A172 (cell line): Measurements from ENCODE around the gene RHOXF2. TPM values are rescaled to one million over a fixed set of nuclear protein-coding genes. Genes with fewer than 3 reads are reported as not detected.

Source experiments
- DNase-seq: peaks from one replicate; pipeline ENCODE4 v3.0.0-alpha.2; 2015; ENCODE audit warnings: low spot score
- total RNA-seq: library from RNA; depleted of rRNA; stranded (reverse); fragments of >200 nt; shearing (Covaris generic); gene quantifications from 2 replicates; pipeline ENCODE4 v1.2.3, GENCODE V29; 2014; rRNA removed

Gene RHOXF2
- total RNA-seq, 1 experiment from 2014 or later, result not detected

GRCh38 chrX:120200851-120201250 lies 42.4 kb downstream of the RHOXF2 start:
- no peak for DNase-seq

DNA sequence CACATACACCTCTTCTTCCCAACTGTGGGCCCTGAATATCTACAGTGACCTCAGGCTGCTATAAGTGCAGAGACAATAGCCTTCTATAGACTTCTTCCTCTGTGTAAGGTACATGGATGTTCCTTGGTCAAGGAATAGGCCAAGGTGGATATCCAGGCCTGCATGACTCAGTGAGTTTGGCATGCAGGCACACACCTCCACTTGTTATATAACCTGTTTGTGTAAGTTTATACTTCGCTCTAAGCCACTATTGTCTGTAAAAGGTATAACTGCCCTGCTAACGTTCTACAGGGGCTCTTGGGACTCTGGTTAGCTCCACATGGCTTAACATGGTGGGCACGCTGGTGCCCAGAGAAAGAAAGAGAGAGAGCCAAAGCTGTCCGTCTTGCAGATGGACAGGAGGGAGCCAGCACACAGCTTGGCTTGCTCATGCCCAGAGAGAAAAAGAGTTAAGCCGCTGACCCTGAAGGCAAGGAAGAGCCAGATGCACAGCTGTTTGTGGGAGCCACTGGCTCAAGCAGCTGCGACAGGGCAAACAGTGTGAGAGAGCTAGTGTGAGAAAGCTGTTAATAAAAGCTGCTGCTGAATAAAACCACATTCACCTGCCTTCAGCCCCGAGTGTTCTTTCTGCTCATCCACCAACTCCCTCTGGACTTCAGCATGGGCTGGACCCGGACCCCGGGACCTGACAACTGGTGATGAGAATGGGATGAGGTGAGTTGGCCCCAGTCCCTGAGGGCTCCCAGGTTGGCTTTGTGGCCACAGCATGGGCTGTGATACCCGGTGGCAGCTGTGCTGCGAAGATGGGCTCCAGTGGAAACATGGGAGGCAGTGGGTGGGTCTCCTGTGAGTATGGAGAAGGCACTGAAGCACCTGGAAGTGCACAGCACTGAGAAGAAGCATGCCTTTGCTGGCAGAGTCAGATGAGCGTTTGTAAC lies 47.7 kb downstream of the RHOXF2 start:
- DNase-seq, result no peak

- DNase-seq, result no peak
These were observed 48.7 kb downstream of the RHOXF2 start for GRCh38 chrX:120207009-120207605.

DNA sequence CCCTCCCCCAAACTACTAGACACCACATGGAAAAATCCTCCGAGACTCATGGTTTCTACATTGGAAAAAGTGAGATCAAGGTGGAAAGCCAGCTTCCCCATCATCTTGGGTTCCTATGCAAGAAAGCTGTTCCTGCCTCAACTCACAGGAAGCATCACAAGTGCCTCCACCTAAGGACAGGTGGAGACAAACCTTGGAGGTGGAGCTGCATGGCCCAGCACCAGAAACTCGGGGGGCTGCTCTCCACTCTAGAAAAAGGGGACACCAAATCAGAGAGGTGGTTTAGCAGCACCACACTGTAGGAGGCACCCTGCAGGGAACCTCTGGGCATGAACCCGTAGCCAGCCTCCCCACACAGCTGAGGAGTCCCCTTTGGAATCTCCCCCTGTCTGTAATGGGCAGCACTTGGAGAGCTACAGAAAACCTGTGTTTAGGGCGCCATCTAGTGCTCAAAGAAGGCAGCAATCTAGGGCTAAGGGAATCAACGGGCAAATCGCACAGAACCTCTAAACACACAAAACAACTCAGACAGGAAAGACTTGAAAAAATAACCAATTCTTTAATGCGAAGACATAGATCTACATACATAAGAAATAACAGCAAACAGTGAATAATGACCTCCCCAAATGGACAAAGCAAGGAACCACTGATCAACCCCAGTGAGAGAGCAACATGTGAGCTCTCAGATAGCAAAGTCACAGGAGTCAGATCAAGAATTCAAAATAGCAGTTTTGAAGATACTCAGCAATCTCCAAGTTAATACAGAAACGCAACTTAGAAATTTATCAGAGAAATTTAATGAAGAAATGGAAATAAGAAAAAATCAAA lies 55.2 kb downstream of the RHOXF2 start:
- DNase-seq, result peak; percentile 13

Other genes with a start within 250 kb of the RHOXF2 start
- gene NKAP, start 214.9 kb upstream of the RHOXF2 start, total RNA-seq, result 2.5 and 2.8 TPM in 2 replicates
- not detected in 2 replicates for gene RHOXF2B, start 80.9 kb upstream of the RHOXF2 start, total RNA-seq
- not detected in 2 replicates for gene RHOXF1, start 42.7 kb upstream of the RHOXF2 start, total RNA-seq
- gene ZBTB33, start 92.2 kb downstream of the RHOXF2 start, total RNA-seq, result 11.2 and 12.7 TPM in 2 replicates
- 4.0 and 4.6 TPM in 2 replicates for gene TMEM255A, start 152.8 kb downstream of the RHOXF2 start, total RNA-seq
- gene ATP1B4, start 203.5 kb downstream of the RHOXF2 start, total RNA-seq, result not detected in 2 replicates